BJ (cell line): ENCODE data around the gene GIT2. TPM values are rescaled to one million over a fixed set of nuclear protein-coding genes. Genes with fewer than 3 reads are reported as not detected.

Experiments used
- CTCF ChIA-PET: fragments of 350-600 bp; formaldehyde crosslinking; extraction: SDS; loops from one replicate; lab custom pipeline; 2021; ENCODE audit warnings: antibody characterized with exemption, inconsistent platforms; lab: Yijun Ruan, JAX
- POLR2A ChIA-PET: fragments of 300-600 bp; sonication (Branson Sonifier 250); formaldehyde crosslinking; extraction: SDS; loops from one replicate; lab custom pipeline; 2021; ENCODE audit warnings: antibody characterized with exemption; lab: Charles Lee
- DNase-seq: peaks from one replicate; pipeline ENCODE4 v3.0.0-alpha.2; 2011; ENCODE audit warnings: low read depth
- H3K27me3 ChIP-seq: 2 replicates; pipeline ENCODE4 v1.6.0; 2011; ENCODE audit warnings: low read length; ENCODE audit not compliant: control insufficient read depth, insufficient read depth
- H3K36me3 ChIP-seq: 2 replicates; pipeline ENCODE4 v1.5.1; 2011; ENCODE audit warnings: low read length; ENCODE audit not compliant: control insufficient read depth, insufficient read depth
- H3K4me3 ChIP-seq: 2 replicates; pipeline ENCODE4 v1.5.1; 2011; ENCODE audit warnings: low read depth, mild to moderate bottlenecking, control low read depth, low read length
- polyA plus RNA-seq: library from polyadenylated mRNA; depleted of rRNA; stranded (reverse); fragments of >200 nt; gene quantifications from 2 replicates; pipeline ENCODE4 v1.2.3, GENCODE V29; 2011
- TF ChIP-seq, protein P1 (sequence below): IDR thresholded peaks from 2 replicates; pipeline ENCODE4 v1.5.1; 2011; ENCODE audit warnings: low read depth, mild to moderate bottlenecking, control low read depth, inconsistent platforms, low read length, moderate library complexity; ENCODE audit not compliant: insufficient read depth

Gene GIT2
- polyA plus RNA-seq, 1 experiment: 49.0 TPM

- ChIA-PET POLR2A (no interaction called here), CTCF (interaction anchor here (1.4 kb wide), 1 partner anchor 41 kb away, joined by 3 read pairs; no protein-coding TSS in a partner anchor)
- H3K36me3 ChIP-seq: peaks cover 7% of the 10 kb centered on the region
These were observed 3.4 kb upstream of the GIT2 start for GRCh38 chr12:109999649-109999971.

GRCh38 chr12:109998904-109999648, 2.9 kb upstream of the GIT2 start, which contains the start of gene ANKRD13A:
TSS of gene ANKRD13A (plus strand) at chr12:109999430. CDS start at chr12:109999689, 259 bp downstream.
- Histone ChIP-seq H3K27me3 (no peaks in the 10 kb centered on the region), H3K4me3 (peak within 1 kb of the TSS; percentile 87), H3K36me3 (peaks cover 7% of the 10 kb centered on the region)
- TF ChIP-seq, protein P1, sequence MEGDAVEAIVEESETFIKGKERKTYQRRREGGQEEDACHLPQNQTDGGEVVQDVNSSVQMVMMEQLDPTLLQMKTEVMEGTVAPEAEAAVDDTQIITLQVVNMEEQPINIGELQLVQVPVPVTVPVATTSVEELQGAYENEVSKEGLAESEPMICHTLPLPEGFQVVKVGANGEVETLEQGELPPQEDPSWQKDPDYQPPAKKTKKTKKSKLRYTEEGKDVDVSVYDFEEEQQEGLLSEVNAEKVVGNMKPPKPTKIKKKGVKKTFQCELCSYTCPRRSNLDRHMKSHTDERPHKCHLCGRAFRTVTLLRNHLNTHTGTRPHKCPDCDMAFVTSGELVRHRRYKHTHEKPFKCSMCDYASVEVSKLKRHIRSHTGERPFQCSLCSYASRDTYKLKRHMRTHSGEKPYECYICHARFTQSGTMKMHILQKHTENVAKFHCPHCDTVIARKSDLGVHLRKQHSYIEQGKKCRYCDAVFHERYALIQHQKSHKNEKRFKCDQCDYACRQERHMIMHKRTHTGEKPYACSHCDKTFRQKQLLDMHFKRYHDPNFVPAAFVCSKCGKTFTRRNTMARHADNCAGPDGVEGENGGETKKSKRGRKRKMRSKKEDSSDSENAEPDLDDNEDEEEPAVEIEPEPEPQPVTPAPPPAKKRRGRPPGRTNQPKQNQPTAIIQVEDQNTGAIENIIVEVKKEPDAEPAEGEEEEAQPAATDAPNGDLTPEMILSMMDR: no peak
- CTCF ChIA-PET: interaction anchor here (1.4 kb wide), 1 partner anchor 42 kb away, joined by 3 read pairs; no protein-coding TSS in a partner anchor
- POLR2A ChIA-PET: interaction anchor here (0.9 to 1.1 kb wide), 2 partner anchors 24 to 25 kb away, joined by 3 to 4 read pairs; no protein-coding TSS in a partner anchor
- peak; percentile 53 for DNase-seq

More at GRCh38 chr12:109999649-109999971, 3.4 kb upstream of the GIT2 start:
- no peaks in the 10 kb centered on the region for H3K27me3 ChIP-seq
- TF ChIP-seq, protein P1: no peak
- peak overlapping the region; percentile 87 for H3K4me3 ChIP-seq
- no peak for DNase-seq

DNA sequence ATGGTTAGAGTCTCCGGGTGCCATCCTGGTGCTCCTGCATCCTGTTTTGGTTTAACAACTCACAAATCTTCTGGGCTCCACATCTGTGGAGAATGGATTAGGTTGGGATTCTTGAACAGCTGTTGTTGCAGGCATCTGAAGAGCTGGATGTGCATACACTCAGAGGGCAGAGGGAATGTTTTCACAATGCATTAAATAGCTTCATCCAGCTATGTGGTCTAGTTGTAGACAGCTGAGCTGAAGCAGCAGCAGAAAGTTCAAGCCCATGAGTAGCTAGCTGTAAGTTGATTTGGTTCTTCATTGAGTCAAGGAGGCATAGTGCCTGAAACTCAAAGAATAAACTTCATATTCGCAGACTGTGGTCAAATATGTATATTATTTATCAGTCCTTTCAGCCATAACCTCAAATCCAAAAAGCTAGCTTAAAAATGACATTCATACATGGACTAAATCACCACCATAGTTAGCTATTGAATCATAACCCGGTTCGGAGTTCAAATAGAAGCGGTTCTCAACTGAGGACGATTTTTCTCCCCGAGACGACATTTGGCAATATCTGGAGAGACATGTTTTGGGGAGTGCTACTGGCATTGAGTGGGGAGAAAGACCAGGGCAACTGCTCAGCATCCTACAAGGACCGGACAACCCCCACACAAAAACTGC, 2.2 kb upstream of the GIT2 start:
- TF ChIP-seq, protein P1: no peak
- POLR2A ChIA-PET: interaction anchor here (0.6 to 1.1 kb wide), 3 partner anchors 25 to 311 kb away, joined by 3 to 4 read pairs (median 3); no protein-coding TSS in a partner anchor
- CTCF ChIA-PET: interaction anchor here (0.6 to 1.8 kb wide), 4 partner anchors 26 to 433 kb away, joined by 3 to 4 read pairs (median 3); no protein-coding TSS in a partner anchor

DNA sequence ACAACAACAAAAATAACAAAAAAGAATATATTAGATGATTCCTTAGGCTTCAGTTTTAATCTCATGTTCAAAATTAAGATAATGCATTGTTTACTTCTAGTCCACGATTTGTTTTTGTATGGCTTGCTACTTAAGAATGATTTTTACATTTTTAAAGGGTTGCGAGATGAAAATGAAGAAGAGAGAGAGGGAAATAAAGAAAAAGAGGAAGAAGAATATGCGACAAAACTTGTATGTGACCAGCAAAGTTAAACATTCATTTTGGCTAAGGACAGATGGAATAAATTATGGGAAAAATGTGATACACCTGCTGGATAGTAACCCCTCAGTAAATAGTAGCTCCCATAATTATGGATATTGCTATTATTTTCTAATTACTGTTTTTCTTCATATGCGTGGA, 1.2 kb upstream of the GIT2 start:
- CTCF ChIA-PET: interaction anchor here (0.7 to 1.8 kb wide), 2 partner anchors 24 to 434 kb away, joined by 3 to 4 read pairs; no protein-coding TSS in a partner anchor
- POLR2A ChIA-PET: no interaction called here
- TF ChIP-seq, protein P1: no peak

More for the DNA sequence above, 2.2 kb upstream of the GIT2 start:
- no peaks in the 10 kb centered on the region for H3K27me3 ChIP-seq
- peaks cover 4% of the 10 kb centered on the region for H3K36me3 ChIP-seq
- H3K4me3 ChIP-seq: peak overlapping the region; percentile 87
- DNase-seq: no peak

GRCh38 chr12:109996483-109996853, 300 bp upstream of the GIT2 start:
- Histone ChIP-seq H3K4me3 (peak overlapping the region; percentile 91), H3K36me3 (no peaks in the 10 kb centered on the region), H3K27me3 (no peaks in the 10 kb centered on the region)
- TF ChIP-seq, protein P1: no peak
- ChIA-PET POLR2A (no interaction called here), CTCF (interaction anchor here (0.6 kb wide), 1 partner anchor 36 kb away, joined by 3 read pairs; no protein-coding TSS in a partner anchor)
- no peak for DNase-seq

More for the DNA sequence above, 1.2 kb upstream of the GIT2 start:
- Histone ChIP-seq H3K36me3 (no peaks in the 10 kb centered on the region), H3K4me3 (no peak overlapping the region), H3K27me3 (no peaks in the 10 kb centered on the region)
- no peak for DNase-seq
